Choroid plexus epithelial cell (primary cell): Measurements from ENCODE around the gene PRKN.

ENCODE experiments used
- DNase-seq: peaks from one replicate; pipeline ENCODE4 v3.0.0-alpha.2; 2010; ENCODE audit warnings: low read depth
- H3K4me3 ChIP-seq: 2 replicates; pipeline ENCODE4 v1.5.1; 2011; ENCODE audit warnings: low read depth, mild to moderate bottlenecking, control low read depth, low read length, moderate library complexity
- TF ChIP-seq, protein P1 (sequence below): conservative IDR thresholded peaks from 2 replicates; pipeline ENCODE4 v1.5.1; 2011; ENCODE audit warnings: low read depth, mild to moderate bottlenecking, control low read depth, inconsistent platforms, low read length, moderate library complexity

PRKN gene

DNA sequence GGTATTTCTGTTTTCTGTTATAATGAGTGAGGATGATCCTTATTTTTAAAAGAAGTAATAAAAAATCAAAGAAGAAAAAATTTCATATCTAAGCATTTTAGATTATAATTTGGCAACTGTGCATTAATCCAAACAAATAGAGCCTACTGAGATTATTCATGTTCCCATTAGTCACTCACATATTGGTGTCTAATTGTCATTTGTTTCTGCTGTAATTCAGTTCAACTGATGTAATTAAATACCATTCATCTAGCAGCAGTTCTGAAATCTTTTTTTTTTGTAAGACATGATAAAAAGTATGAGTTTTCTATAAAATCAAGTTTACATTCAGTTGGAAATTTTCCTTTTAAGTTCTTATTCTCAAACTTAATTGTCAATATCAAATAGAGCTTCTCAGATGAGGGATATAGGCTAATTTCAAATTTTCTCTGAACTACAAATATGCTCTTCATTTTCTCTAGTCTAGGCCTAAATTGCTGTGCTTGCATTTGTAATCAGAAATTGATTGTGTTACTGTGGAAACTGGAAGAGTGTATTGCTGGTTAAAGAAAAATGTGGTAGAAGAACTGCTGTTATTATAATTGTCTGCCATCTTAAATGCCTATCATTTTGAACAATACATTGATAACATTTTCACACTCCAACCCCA is 23.8 kb upstream of the PRKN start:
- TF ChIP-seq, protein P1, sequence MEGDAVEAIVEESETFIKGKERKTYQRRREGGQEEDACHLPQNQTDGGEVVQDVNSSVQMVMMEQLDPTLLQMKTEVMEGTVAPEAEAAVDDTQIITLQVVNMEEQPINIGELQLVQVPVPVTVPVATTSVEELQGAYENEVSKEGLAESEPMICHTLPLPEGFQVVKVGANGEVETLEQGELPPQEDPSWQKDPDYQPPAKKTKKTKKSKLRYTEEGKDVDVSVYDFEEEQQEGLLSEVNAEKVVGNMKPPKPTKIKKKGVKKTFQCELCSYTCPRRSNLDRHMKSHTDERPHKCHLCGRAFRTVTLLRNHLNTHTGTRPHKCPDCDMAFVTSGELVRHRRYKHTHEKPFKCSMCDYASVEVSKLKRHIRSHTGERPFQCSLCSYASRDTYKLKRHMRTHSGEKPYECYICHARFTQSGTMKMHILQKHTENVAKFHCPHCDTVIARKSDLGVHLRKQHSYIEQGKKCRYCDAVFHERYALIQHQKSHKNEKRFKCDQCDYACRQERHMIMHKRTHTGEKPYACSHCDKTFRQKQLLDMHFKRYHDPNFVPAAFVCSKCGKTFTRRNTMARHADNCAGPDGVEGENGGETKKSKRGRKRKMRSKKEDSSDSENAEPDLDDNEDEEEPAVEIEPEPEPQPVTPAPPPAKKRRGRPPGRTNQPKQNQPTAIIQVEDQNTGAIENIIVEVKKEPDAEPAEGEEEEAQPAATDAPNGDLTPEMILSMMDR: no peak
- DNase-seq: no peak
- H3K4me3 ChIP-seq: no peak overlapping the region

DNA sequence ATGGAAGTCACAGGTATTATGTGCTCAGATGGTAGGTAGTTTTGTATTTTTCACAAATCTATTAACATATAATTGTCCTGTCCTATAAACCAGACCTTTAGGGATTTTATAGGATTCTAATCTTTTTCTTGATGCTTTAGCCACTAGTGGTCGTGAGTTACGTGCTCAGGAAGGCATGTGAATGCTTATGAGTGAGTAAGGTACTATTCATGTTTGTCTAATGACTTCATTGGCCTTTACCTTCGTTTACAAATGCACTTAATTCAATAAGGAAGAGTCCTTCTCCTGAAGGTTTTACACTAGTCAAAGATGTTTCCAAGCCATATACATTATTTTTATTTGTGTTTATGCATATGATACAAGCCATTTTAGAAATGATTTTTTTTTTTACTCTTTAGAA is 23.2 kb upstream of the PRKN start:
- peak; percentile 15 for DNase-seq
- TF ChIP-seq, protein P1: no peak
- H3K4me3 ChIP-seq: no peak overlapping the region

DNA sequence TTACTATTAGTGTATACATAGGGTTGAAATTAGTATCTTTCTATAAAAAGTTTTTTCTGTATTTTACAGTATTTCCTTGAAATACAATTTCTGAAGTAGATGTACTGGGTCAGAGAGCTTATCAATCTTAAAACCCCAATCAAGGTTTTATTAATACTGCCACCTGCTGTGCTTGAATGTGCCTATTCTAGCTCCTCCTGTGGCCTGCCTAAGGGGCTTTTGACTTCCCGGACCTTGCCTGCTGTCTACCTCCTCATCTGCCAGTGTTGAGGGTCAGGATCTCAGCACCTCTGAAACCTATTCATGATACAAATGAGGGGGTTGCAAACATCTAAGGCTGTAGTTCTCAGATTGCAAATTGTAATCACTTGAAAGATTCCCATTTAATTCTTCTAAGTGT is 9.4 kb upstream of the PRKN start:
- no peak overlapping the region for H3K4me3 ChIP-seq
- no peak for DNase-seq
- TF ChIP-seq, protein P1: no peak

- no peak overlapping the region for H3K4me3 ChIP-seq
- TF ChIP-seq, protein P1: no peak
- no peak for DNase-seq
Observed at GRCh38 chr6:162733489-162733888, 5.9 kb upstream of the PRKN start.

DNA sequence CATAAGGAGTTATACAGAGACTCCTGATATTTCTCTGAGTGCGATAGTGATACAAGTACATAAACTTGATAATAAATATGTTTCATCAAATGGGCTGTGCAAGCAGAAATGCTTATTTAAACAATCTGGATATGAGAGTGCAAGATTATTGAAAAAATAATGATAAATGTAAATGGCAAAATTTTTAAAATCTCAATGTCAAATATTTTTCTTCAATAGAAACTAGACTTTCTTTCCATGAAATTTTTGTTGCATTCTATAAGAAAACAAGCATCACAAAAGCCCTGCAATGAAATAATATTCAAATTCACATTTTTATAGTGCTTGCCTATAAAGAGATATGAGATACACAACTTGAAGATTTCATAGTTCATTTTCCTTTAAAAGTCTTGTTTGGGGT is 2.9 kb upstream of the PRKN start:
- no peak for DNase-seq
- TF ChIP-seq, protein P1: no peak
- no peak overlapping the region for H3K4me3 ChIP-seq

GRCh38 chr6:162728706-162729105 is 1.1 kb upstream of the PRKN start:
- TF ChIP-seq, protein P1: no peak
- DNase-seq: no peak
- H3K4me3 ChIP-seq: no peak overlapping the region

DNA sequence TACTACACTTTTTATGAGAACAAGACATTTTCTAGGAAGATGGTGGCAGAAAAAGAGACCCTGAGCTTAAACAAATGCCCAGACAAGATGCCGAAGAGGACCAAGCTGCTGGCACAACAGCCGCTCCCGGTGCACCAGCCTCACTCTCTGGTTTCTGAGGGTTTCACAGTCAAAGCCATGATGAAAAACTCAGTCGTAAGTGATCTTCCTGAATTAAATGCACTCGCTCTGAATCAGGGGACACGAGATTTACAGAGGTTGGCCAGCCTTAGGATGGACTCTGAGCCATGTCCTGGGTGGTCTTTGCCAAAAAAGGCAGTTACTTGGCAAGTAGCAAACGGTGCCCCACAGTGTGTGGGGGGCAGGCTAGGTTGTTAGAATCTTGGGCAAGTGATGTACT is 631 bp upstream of the PRKN start:
- no peak for DNase-seq
- TF ChIP-seq, protein P1: no peak
- peak overlapping the region; percentile 85 for H3K4me3 ChIP-seq
